OCI-LY1 (cell line): Measurements from ENCODE around the gene CD1E.
"Not testable (repeated sequence)": the region's sequence is repeated elsewhere in the genome, so short reads cannot be mapped to it uniquely, and the experiment has no call there.

Experiments used
- H2AFZ ChIP-seq: fragments of 200-600 bp; sonication (generic), shearing (Covaris generic); 2 replicates; pipeline ENCODE4 v1.6.0; 2014; ENCODE audit warnings: antibody characterized with exemption, mild to moderate bottlenecking, low read length
- H3F3A ChIP-seq: fragments of 200-600 bp; sonication (generic), shearing (Covaris generic); 2 replicates; pipeline ENCODE4 v1.6.0; 2014; ENCODE audit warnings: mild to moderate bottlenecking, antibody characterized with exemption, low read length, moderate library complexity; ENCODE audit not compliant: insufficient read depth
- H3K27ac ChIP-seq: fragments of 200-600 bp; sonication (generic); 2 replicates; pipeline ENCODE4 v1.5.1; 2014; ENCODE audit warnings: low read length, mixed run types, mild to moderate bottlenecking, low read depth; ENCODE audit not compliant: poor library complexity, severe bottlenecking
- H3K27me3 ChIP-seq: fragments of 200-600 bp; sonication (generic); 2 replicates; pipeline ENCODE4 v1.6.0; 2014; ENCODE audit warnings: antibody characterized with exemption, mild to moderate bottlenecking, low read length, moderate library complexity; ENCODE audit not compliant: insufficient read depth
- H3K36me3 ChIP-seq: fragments of 200-600 bp; sonication (generic); 2 replicates; pipeline ENCODE4 v1.6.1; 2014; ENCODE audit warnings: mild to moderate bottlenecking, antibody characterized with exemption, low read length, moderate library complexity, mixed read lengths; ENCODE audit not compliant: insufficient read depth
- H3K4me1 ChIP-seq: fragments of 200-600 bp; sonication (generic); 2 replicates; pipeline ENCODE4 v1.5.1; 2014; ENCODE audit warnings: mild to moderate bottlenecking, low read length, moderate library complexity; ENCODE audit not compliant: insufficient read depth, severe bottlenecking
- H3K4me2 ChIP-seq: fragments of 200-600 bp; sonication (generic), shearing (Covaris generic); 2 replicates; pipeline ENCODE4 v1.6.1; 2014; ENCODE audit warnings: low read length
- H3K4me3 ChIP-seq: fragments of 200-600 bp; sonication (generic); 2 replicates; pipeline ENCODE4 v1.5.1; 2014; ENCODE audit warnings: low read length, low read depth, mild to moderate bottlenecking, mixed read lengths; ENCODE audit not compliant: poor library complexity, severe bottlenecking
- H3K79me2 ChIP-seq: fragments of 200-600 bp; shearing (Covaris generic); 2 replicates; pipeline ENCODE4 v1.6.1; 2016; ENCODE audit warnings: mixed run types, low read length, mixed read lengths; ENCODE audit not compliant: insufficient read depth
- H3K9ac ChIP-seq: fragments of 200-600 bp; sonication (generic), shearing (Covaris generic); 2 replicates; pipeline ENCODE4 v1.6.1; 2014; ENCODE audit warnings: mild to moderate bottlenecking, low read length, mixed read lengths
- H3K9me2 ChIP-seq: fragments of 200-600 bp; sonication (generic), shearing (Covaris generic); 2 replicates; pipeline ENCODE4 v1.6.1; 2014; ENCODE audit warnings: low read depth, mild to moderate bottlenecking, low read length, mixed read lengths
- H3K9me3 ChIP-seq: fragments of 200-600 bp; shearing (Covaris generic); 2 replicates; pipeline ENCODE4 v1.6.1; 2014; ENCODE audit warnings: low read length, mixed read lengths
- H4K20me1 ChIP-seq: fragments of 200-600 bp; sonication (generic), shearing (Covaris generic); 2 replicates; pipeline ENCODE4 v1.6.0; 2016; ENCODE audit warnings: mild to moderate bottlenecking, low read length; ENCODE audit not compliant: insufficient read depth
- EZH2 ChIP-seq: fragments of 200-600 bp; sonication (generic), shearing (Covaris generic); IDR thresholded peaks from 2 replicates; pipeline ENCODE4 v1.8.0; 2017; ENCODE audit warnings: borderline replicate concordance, mixed run types, mild to moderate bottlenecking, antibody characterized with exemption, low read length, moderate library complexity, mixed read lengths
- TF ChIP-seq, protein P1 (sequence below): fragments of 200-600 bp; sonication (generic), shearing (Covaris generic); IDR thresholded peaks from 2 replicates; pipeline ENCODE4 v1.5.1; 2017; ENCODE audit warnings: mild to moderate bottlenecking, antibody characterized with exemption, low read length, moderate library complexity, mixed read lengths

The CD1E gene

DNA sequence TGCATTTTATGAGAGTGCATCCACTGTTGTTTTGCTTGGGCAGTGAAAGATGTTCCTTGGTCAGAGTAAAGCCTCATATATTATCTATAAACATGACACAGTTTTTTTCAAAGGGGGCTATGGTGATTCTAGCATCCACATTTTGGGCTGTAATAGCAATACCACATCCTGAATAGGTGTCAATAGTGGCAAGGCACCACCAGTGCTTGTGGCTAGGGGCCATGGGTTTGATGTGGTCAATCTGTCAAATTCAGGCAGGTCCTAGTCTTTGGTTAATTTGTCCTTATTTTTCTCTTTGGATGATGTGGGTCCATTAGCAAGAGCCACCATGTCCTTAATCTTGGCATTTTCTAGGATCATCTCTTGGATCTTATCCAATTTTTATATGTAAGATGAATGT, 13.1 kb downstream of the CD1E start:
- Histone ChIP-seq H4K20me1 (no peaks in the 10 kb centered on the region), H3K4me2 (no peak overlapping the region), H3K9me3 (no peaks in the 10 kb centered on the region), H3K9me2 (no peaks in the 10 kb centered on the region), H3K79me2 (no peaks in the 10 kb centered on the region), H3F3A (no peaks in the 10 kb centered on the region), H3K4me1 (no peaks in the 10 kb centered on the region), H3K4me3 (no peak overlapping the region), H3K9ac (no peak overlapping the region), H3K27ac (no peak overlapping the region), H3K27me3 (no peaks in the 10 kb centered on the region), H3K36me3 (no peaks in the 10 kb centered on the region), H2AFZ (no peak overlapping the region)
- TF ChIP-seq EZH2, result no peak
- TF ChIP-seq, protein P1, sequence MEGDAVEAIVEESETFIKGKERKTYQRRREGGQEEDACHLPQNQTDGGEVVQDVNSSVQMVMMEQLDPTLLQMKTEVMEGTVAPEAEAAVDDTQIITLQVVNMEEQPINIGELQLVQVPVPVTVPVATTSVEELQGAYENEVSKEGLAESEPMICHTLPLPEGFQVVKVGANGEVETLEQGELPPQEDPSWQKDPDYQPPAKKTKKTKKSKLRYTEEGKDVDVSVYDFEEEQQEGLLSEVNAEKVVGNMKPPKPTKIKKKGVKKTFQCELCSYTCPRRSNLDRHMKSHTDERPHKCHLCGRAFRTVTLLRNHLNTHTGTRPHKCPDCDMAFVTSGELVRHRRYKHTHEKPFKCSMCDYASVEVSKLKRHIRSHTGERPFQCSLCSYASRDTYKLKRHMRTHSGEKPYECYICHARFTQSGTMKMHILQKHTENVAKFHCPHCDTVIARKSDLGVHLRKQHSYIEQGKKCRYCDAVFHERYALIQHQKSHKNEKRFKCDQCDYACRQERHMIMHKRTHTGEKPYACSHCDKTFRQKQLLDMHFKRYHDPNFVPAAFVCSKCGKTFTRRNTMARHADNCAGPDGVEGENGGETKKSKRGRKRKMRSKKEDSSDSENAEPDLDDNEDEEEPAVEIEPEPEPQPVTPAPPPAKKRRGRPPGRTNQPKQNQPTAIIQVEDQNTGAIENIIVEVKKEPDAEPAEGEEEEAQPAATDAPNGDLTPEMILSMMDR, result no peak

DNA sequence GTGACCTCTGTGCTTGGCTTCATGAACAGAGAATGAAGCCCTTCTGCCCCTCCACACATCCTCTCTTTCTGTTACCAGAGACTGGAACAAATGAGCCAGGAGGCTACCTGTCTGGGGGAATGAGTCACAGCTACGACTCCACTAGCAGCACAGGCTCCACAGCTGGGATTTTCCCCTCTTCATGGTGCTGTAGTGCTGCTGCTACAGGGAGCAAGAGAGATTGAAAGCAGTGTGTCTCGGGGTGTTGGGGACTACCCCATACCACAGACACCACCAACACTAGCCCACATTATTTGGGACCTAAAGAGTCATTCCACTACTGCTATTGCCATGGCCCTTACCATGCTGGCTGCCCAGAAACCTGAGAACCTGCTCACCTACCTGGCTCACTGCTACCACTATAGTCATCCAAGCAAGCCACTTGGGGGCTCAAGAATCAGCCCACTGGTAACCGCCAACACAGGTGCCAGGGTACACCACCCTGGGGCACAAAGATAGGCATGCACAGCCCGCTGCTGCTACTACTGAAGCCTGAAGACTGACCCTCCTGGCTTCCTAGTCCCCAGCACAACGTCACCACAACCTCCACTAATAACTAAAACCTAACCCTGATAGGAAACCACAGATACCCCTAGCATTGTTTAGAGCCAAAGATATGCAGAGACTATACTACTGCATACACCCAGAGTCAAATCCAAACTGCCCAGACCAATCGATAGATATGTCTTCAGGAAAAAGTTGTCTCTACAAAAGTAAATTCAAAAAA, 17.7 kb downstream of the CD1E start:
- Histone ChIP-seq H3K36me3 (no peaks in the 10 kb centered on the region), H3K9me2 (no peaks in the 10 kb centered on the region), H3K27ac (no peak overlapping the region), H3K9me3 (no peaks in the 10 kb centered on the region), H3K4me3 (no peak overlapping the region), H3K4me2 (no peak overlapping the region), H4K20me1 (no peaks in the 10 kb centered on the region), H3K4me1 (no peaks in the 10 kb centered on the region), H3K79me2 (no peaks in the 10 kb centered on the region), H3F3A (no peaks in the 10 kb centered on the region), H3K27me3 (no peaks in the 10 kb centered on the region), H2AFZ (no peak overlapping the region), H3K9ac (no peak overlapping the region)
- no peak for TF ChIP-seq EZH2
- TF ChIP-seq, protein P1, result no peak

DNA sequence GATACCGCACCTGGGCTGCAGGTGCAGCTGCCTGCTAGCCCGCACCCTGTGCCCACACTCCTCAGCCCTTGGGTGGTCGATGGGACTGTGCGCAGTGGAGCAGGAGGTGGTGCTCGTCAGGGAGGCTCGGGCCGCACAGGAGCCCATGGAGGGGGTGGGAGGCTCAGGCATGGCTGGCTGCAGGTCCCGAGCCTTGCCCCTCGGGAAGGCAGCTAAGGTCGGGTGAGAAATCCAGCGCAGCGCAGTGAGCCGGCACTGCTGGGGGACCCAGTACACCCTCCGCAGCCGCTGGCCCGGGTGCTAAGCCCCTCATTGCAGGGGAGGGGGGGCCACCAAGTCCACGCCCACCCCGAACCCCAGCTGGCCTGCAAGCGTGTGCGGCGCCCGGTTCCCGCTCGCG, 20.4 kb downstream of the CD1E start:
- not testable (repeated sequence) for H3K9me2 ChIP-seq, H3K9me3 ChIP-seq, H4K20me1 ChIP-seq, H3F3A ChIP-seq, H3K27me3 ChIP-seq, H3K4me3 ChIP-seq, H3K27ac ChIP-seq, H3K4me2 ChIP-seq, H3K9ac ChIP-seq, H3K4me1 ChIP-seq, H3K36me3 ChIP-seq, H2AFZ ChIP-seq, H3K79me2 ChIP-seq

DNA sequence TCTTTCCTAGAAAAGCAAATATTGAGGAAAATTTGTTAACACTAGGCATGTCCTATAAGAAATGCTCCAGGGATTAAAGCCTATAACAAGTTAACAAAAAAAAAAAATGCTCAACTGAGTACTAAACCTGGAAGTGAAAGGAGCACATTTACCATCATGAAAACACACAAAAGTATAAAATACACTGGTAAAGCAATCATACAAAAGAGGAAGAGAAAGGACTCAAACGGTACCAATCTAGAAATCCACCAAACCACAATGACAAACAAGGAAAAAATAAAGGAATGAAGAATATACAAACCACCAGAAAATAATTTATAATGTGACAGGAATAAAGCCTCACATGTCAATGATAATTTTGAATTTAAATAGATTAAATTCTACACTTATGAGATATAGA, 21.2 kb downstream of the CD1E start:
- H3K9me2 ChIP-seq, result no peaks in the 10 kb centered on the region
- no peak overlapping the region for H3K4me3 ChIP-seq
- no peaks in the 10 kb centered on the region for H3K9me3 ChIP-seq
- H4K20me1 ChIP-seq, result no peaks in the 10 kb centered on the region
- H3K4me1 ChIP-seq, result no peaks in the 10 kb centered on the region
- no peak overlapping the region for H2AFZ ChIP-seq
- no peaks in the 10 kb centered on the region for H3K27me3 ChIP-seq
- H3K4me2 ChIP-seq, result no peak overlapping the region
- no peak overlapping the region for H3K9ac ChIP-seq
- H3K27ac ChIP-seq, result no peak overlapping the region
- no peaks in the 10 kb centered on the region for H3F3A ChIP-seq
- TF ChIP-seq, protein P1, result no peak
- TF ChIP-seq EZH2, result no peak
- H3K79me2 ChIP-seq, result no peaks in the 10 kb centered on the region
- H3K36me3 ChIP-seq, result no peaks in the 10 kb centered on the region
